Measurements from ENCODE around the gene PPP6R3.

PPP6R3 gene

DNA sequence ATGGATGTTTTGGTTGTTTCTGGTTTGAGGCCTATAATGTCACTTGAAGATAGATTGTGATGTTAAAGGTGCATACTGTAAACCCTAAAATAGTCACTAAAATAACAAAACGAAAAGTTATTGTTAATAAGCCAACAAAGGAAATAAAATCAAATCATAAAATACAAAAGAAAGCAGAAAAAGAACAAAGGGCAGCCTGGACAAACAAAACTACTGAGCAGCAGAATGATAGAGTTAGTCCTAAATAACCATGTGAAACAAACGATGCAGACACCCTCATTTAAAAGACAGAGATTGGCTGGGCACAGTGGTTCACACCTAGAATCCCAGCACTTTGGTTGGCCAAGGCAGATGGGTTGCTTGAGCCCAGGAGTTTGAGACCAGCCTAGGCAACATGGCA is 132.9 kb downstream of the PPP6R3 start:
- TF ChIP-seq, protein P1, sequence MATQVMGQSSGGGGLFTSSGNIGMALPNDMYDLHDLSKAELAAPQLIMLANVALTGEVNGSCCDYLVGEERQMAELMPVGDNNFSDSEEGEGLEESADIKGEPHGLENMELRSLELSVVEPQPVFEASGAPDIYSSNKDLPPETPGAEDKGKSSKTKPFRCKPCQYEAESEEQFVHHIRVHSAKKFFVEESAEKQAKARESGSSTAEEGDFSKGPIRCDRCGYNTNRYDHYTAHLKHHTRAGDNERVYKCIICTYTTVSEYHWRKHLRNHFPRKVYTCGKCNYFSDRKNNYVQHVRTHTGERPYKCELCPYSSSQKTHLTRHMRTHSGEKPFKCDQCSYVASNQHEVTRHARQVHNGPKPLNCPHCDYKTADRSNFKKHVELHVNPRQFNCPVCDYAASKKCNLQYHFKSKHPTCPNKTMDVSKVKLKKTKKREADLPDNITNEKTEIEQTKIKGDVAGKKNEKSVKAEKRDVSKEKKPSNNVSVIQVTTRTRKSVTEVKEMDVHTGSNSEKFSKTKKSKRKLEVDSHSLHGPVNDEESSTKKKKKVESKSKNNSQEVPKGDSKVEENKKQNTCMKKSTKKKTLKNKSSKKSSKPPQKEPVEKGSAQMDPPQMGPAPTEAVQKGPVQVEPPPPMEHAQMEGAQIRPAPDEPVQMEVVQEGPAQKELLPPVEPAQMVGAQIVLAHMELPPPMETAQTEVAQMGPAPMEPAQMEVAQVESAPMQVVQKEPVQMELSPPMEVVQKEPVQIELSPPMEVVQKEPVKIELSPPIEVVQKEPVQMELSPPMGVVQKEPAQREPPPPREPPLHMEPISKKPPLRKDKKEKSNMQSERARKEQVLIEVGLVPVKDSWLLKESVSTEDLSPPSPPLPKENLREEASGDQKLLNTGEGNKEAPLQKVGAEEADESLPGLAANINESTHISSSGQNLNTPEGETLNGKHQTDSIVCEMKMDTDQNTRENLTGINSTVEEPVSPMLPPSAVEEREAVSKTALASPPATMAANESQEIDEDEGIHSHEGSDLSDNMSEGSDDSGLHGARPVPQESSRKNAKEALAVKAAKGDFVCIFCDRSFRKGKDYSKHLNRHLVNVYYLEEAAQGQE (IDR thresholded peaks at IDR 0.05; ENCODE audit: insufficient read depth in 1 of 2, low read depth in 2 of 2, low read length in 2 of 2), result no peak
- TF ChIP-seq POLR2AphosphoS5 (IDR thresholded peaks at IDR 0.05; ENCODE audit: low read depth, low read length) (no peak), TAF1 (IDR thresholded peaks at IDR 0.05; ENCODE audit: borderline replicate concordance, insufficient read depth, low read length) (no peak), FOXP2 (optimal IDR thresholded peaks at IDR 0.05; ENCODE audit: borderline replicate concordance, extremely low read depth, extremely low read length, insufficient read depth) (no peak), SIN3A (IDR thresholded peaks at IDR 0.05; ENCODE audit: borderline replicate concordance, insufficient read depth, low read length) (no peak)

DNA sequence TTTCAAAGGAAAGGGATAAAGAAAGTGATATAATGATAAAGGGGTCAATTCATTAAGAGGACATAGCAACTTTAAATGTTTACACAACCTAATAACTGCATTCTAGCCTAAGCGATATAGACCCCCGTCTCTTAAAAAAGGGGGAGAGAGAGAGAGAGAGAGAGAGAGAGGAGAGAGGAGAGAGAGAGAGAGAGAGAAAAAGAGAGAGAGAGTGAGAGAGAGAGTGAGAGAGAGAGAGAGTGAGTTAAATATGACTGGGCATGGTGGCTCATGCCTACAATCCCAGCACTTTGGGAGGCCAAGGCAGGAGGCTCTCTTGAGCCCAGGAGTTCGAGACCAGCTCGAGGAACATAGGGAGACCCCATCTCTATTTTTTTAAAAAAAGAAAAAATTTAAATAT is 133.6 kb downstream of the PPP6R3 start:
- no peak for TF ChIP-seq FOXP2 (optimal IDR thresholded peaks at IDR 0.05; ENCODE audit: borderline replicate concordance, extremely low read depth, extremely low read length, insufficient read depth)
- TF ChIP-seq SIN3A (IDR thresholded peaks at IDR 0.05; ENCODE audit: borderline replicate concordance, insufficient read depth, low read length), result no peak
- no peak for TF ChIP-seq POLR2AphosphoS5 (IDR thresholded peaks at IDR 0.05; ENCODE audit: low read depth, low read length)
- no peak for TF ChIP-seq TAF1 (IDR thresholded peaks at IDR 0.05; ENCODE audit: borderline replicate concordance, insufficient read depth, low read length)
- TF ChIP-seq, protein P1 (IDR thresholded peaks at IDR 0.05; ENCODE audit: insufficient read depth in 1 of 2, low read depth in 2 of 2, low read length in 2 of 2), result no peak

DNA sequence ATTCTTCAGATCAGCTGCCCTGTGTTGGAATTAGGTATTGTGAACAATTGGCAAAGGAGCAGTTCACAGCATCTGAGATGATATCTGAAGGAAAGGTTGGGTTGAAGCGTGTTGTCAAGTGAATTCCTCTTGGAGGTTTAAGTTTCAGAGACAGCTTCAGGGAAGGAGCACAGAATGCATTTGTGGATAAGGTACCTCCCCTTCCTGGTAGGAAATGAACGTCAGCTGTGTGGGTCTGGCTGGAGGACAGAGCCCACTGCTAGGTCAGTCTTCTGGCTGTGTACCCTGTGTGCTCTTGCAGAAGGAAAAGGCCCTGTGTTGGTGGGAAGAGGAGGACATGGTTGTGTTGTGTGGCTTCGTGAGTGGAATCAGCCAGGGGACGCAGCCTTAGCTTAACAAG is 135.7 kb downstream of the PPP6R3 start:
- TF ChIP-seq FOXP2 (optimal IDR thresholded peaks at IDR 0.05; ENCODE audit: borderline replicate concordance, extremely low read depth, extremely low read length, insufficient read depth) (no peak), POLR2AphosphoS5 (IDR thresholded peaks at IDR 0.05; ENCODE audit: low read depth, low read length) (no peak), SIN3A (IDR thresholded peaks at IDR 0.05; ENCODE audit: borderline replicate concordance, insufficient read depth, low read length) (no peak), TAF1 (IDR thresholded peaks at IDR 0.05; ENCODE audit: borderline replicate concordance, insufficient read depth, low read length) (no peak)
- TF ChIP-seq, protein P1 (IDR thresholded peaks at IDR 0.05; ENCODE audit: insufficient read depth in 1 of 2, low read depth in 2 of 2, low read length in 2 of 2), result no peak

- TF ChIP-seq SIN3A (IDR thresholded peaks at IDR 0.05; ENCODE audit: borderline replicate concordance, insufficient read depth, low read length) (no peak), FOXP2 (optimal IDR thresholded peaks at IDR 0.05; ENCODE audit: borderline replicate concordance, extremely low read depth, extremely low read length, insufficient read depth) (no peak), TAF1 (IDR thresholded peaks at IDR 0.05; ENCODE audit: borderline replicate concordance, insufficient read depth, low read length) (no peak), POLR2AphosphoS5 (IDR thresholded peaks at IDR 0.05; ENCODE audit: low read depth, low read length) (no peak)
- TF ChIP-seq, protein P1 (IDR thresholded peaks at IDR 0.05; ENCODE audit: insufficient read depth in 1 of 2, low read depth in 2 of 2, low read length in 2 of 2), result no peak
Observed at GRCh38 chr11:68598816-68599653, 138.5 kb downstream of the PPP6R3 start.
